H1 (cell line): ENCODE measurements around the gene MTRFR. TPM values are rescaled to one million over a fixed set of nuclear protein-coding genes. Genes with fewer than 3 reads are reported as not detected.

Experiments
- CTCF ChIA-PET: fragments of 300-600 bp; sonication (Branson Sonifier 250); formaldehyde crosslinking; loops from one replicate; lab custom pipeline; 2021; ENCODE audit not compliant: partially characterized antibody; lab: Charles Lee
- POLR2A ChIA-PET: fragments of 300-600 bp; sonication (Branson Sonifier 250); formaldehyde crosslinking; loops from one replicate; lab custom pipeline; 2021; ENCODE audit warnings: inconsistent platforms; ENCODE audit not compliant: partially characterized antibody; lab: Charles Lee
- DNase-seq, 2 experiments: peaks; one replicate each; pipeline versions ENCODE4 v3.0.0 to v3.0.0-alpha.2; 2010 to 2022; ENCODE audit warnings: low spot score in 2 of 2, low read depth in 1 of 2, mixed read lengths in 1 of 2
- FAIRE-seq: peaks from 2 replicates; lab custom pipeline; 2011; peaks lifted over from hg19 to GRCh38; lab: Jason Lieb, UNC
- H2AFZ ChIP-seq: 2 replicates; pipeline ENCODE4 v1.8.1; 2012; ENCODE audit warnings: low read length, inconsistent platforms
- H2AK5ac ChIP-seq: 2 replicates; pipeline ENCODE4 v1.6.1; 2013; ENCODE audit warnings: low read depth, low read length
- H2BK120ac ChIP-seq: replicated peaks from 2 replicates; pipeline ENCODE3; 2013; ENCODE audit warnings: low read depth, low read length, inconsistent platforms
- H2BK12ac ChIP-seq: 2 replicates; pipeline ENCODE4 v1.6.1; 2013; ENCODE audit warnings: low read depth, low read length
- H2BK15ac ChIP-seq: 2 replicates; pipeline ENCODE4 v1.6.1; 2013; ENCODE audit warnings: low read length
- H2BK20ac ChIP-seq: 2 replicates; pipeline ENCODE4 v1.6.1; 2013; ENCODE audit warnings: low read length
- H2BK5ac ChIP-seq: 2 replicates; pipeline ENCODE4 v1.6.1; 2013; ENCODE audit warnings: low read depth, low read length
- H3K14ac ChIP-seq: 2 replicates; pipeline ENCODE4 v1.6.1; 2013; ENCODE audit warnings: inconsistent platforms; ENCODE audit not compliant: insufficient read length
- H3K18ac ChIP-seq: 2 replicates; pipeline ENCODE4 v1.6.1; 2013; ENCODE audit warnings: low read length; ENCODE audit errors: extremely low read depth
- H3K23ac ChIP-seq: 2 replicates; pipeline ENCODE4 v1.6.1; 2013; ENCODE audit warnings: inconsistent platforms; ENCODE audit not compliant: insufficient read length
- H3K23me2 ChIP-seq: 2 replicates; pipeline ENCODE4 v1.6.1; 2013; ENCODE audit warnings: low read depth, low read length
- H3K27ac ChIP-seq: 2 replicates; pipeline ENCODE4 v1.6.1; 2011; ENCODE audit warnings: low read depth, low read length, inconsistent platforms
- H3K27me3 ChIP-seq, 4 experiments: replicated peaks in 1 of 4; 1 replicate in 1 of 4; 2 replicates in 3 of 4; pipeline versions ENCODE4 v1.6.1 to v1.8.1; 2011 to 2013; ENCODE audit warnings: low read length in 3 of 4, mild to moderate bottlenecking in 3 of 4, inconsistent platforms in 2 of 4, mixed read lengths in 2 of 4, moderate library complexity in 1 of 4; ENCODE audit not compliant: control insufficient read depth in 3 of 4, insufficient read depth in 3 of 4; ENCODE audit errors: extremely low read depth in 1 of 4
- H3K36me3 ChIP-seq, 4 experiments: 2 replicates each; pipeline versions ENCODE4 v1.6.1 to v1.8.1; 2011 to 2013; ENCODE audit warnings: mild to moderate bottlenecking in 4 of 4, low read length in 3 of 4, moderate library complexity in 2 of 4, control low read depth in 1 of 4, inconsistent platforms in 1 of 4; ENCODE audit not compliant: insufficient read depth in 4 of 4, control insufficient read depth in 2 of 4
- H3K4ac ChIP-seq: replicated peaks from 2 replicates; pipeline ENCODE3; 2013; ENCODE audit warnings: low read length, low read depth, mixed read lengths, inconsistent platforms; ENCODE audit not compliant: insufficient read length
- H3K4me1 ChIP-seq, 4 experiments: replicated peaks in 1 of 4; 1 replicate in 1 of 4; 2 replicates in 3 of 4; pipeline versions ENCODE4 v1.6.1 to v1.8.1; 2011 to 2013; ENCODE audit warnings: low read length in 3 of 4, inconsistent platforms in 2 of 4, mixed read lengths in 1 of 4; ENCODE audit not compliant: insufficient read depth in 4 of 4, control insufficient read depth in 3 of 4
- H3K4me2 ChIP-seq, 2 experiments: 2 replicates each; pipeline versions ENCODE4 v1.6.1 to v1.8.1; 2011 to 2013; ENCODE audit warnings: low read depth in 2 of 2, low read length in 2 of 2, control low read depth in 1 of 2, inconsistent platforms in 1 of 2, mild to moderate bottlenecking in 1 of 2; ENCODE audit not compliant: insufficient read depth in 1 of 2
- H3K4me3 ChIP-seq, 4 experiments: fragments of 200-600, 300-600 bp in 1 of 4; sonication (generic), shearing (Covaris generic), sonication (Bioruptor Twin) in 1 of 4; 2 replicates each; pipeline versions ENCODE4 v1.5.1 to v1.8.1; 2011 to 2016; ENCODE audit warnings: low read length in 4 of 4, low read depth in 3 of 4, control low read depth in 2 of 4, inconsistent platforms in 2 of 4, mild to moderate bottlenecking in 2 of 4, mixed read lengths in 1 of 4, moderate library complexity in 1 of 4; ENCODE audit not compliant: insufficient read depth in 2 of 4; ENCODE audit errors: extremely low read depth in 1 of 4
- H3K56ac ChIP-seq: replicated peaks from 2 replicates; pipeline ENCODE3; 2013; ENCODE audit warnings: low read depth, mild to moderate bottlenecking, mixed read lengths, low read length, inconsistent platforms; ENCODE audit not compliant: insufficient read length
- H3K79me1 ChIP-seq: 2 replicates; pipeline ENCODE4 v1.6.1; 2013; ENCODE audit warnings: low read depth, low read length, control low read depth
- H3K79me2 ChIP-seq, 2 experiments: 2 replicates each; pipeline versions ENCODE4 v1.6.1 to v1.8.1; 2012 to 2013; ENCODE audit warnings: low read length in 2 of 2, mild to moderate bottlenecking in 2 of 2, inconsistent platforms in 1 of 2; ENCODE audit not compliant: insufficient read depth in 2 of 2, control insufficient read depth in 1 of 2
- H3K9ac ChIP-seq, 4 experiments: replicated peaks in 1 of 4; 1 replicate in 1 of 4; 2 replicates in 3 of 4; pipeline versions ENCODE4 v1.6.1 to v1.8.1; 2011 to 2013; ENCODE audit warnings: low read depth in 3 of 4, low read length in 3 of 4, control low read depth in 2 of 4, mild to moderate bottlenecking in 2 of 4, moderate library complexity in 2 of 4, inconsistent platforms in 1 of 4; ENCODE audit errors: extremely low read depth in 1 of 4
- H3K9me3 ChIP-seq, 2 experiments: 2 replicates each; pipeline versions ENCODE4 v1.6.1 to v1.8.1; 2012 to 2013; ENCODE audit warnings: mild to moderate bottlenecking in 2 of 2, moderate library complexity in 2 of 2, control low read depth in 1 of 2, inconsistent platforms in 1 of 2, low read depth in 1 of 2, low read length in 1 of 2, mixed read lengths in 1 of 2; ENCODE audit not compliant: insufficient read depth in 2 of 2
- H4K20me1 ChIP-seq, 2 experiments: replicated peaks in 1 of 2; 2 replicates each; pipeline versions ENCODE3 to v1.8.1; 2011 to 2013; ENCODE audit warnings: inconsistent platforms in 2 of 2, low read length in 2 of 2, mild to moderate bottlenecking in 1 of 2; ENCODE audit not compliant: insufficient read depth in 2 of 2, control insufficient read depth in 1 of 2
- H4K5ac ChIP-seq: 2 replicates; pipeline ENCODE4 v1.6.1; 2013; ENCODE audit warnings: low read length, low read depth, mixed read lengths, inconsistent platforms; ENCODE audit not compliant: insufficient read length
- H4K8ac ChIP-seq: 2 replicates; pipeline ENCODE4 v1.8.0; 2013; ENCODE audit warnings: mild to moderate bottlenecking, moderate library complexity, low read length, inconsistent platforms; ENCODE audit not compliant: insufficient read depth; ENCODE audit errors: extremely low read depth
- H4K91ac ChIP-seq: replicated peaks from 2 replicates; pipeline ENCODE3; 2013; ENCODE audit warnings: low read length, mixed read lengths, inconsistent platforms; ENCODE audit not compliant: insufficient read length
- ATF2 ChIP-seq: IDR thresholded peaks from 2 replicates; pipeline ENCODE4 v1.6.1; 2012; ENCODE audit warnings: low read length, inconsistent platforms
- BACH1 ChIP-seq: IDR thresholded peaks from 2 replicates; pipeline ENCODE4 v1.6.1; 2012; ENCODE audit warnings: low read length, improper control_type of control experiment
- CTBP2 ChIP-seq: IDR thresholded peaks from 2 replicates; pipeline ENCODE4 v1.7.0; 2011; ENCODE audit warnings: borderline replicate concordance, mild to moderate bottlenecking, moderate library complexity, mixed read lengths, low read length; ENCODE audit not compliant: insufficient read depth, insufficient read length
- EP300 ChIP-seq, 2 experiments: IDR thresholded peaks; 1 replicate in 1 of 2; 2 replicates in 1 of 2; pipeline ENCODE4 v1.6.1; 2011 to 2012; ENCODE audit warnings: low read depth in 2 of 2, low read length in 2 of 2, mild to moderate bottlenecking in 2 of 2, borderline replicate concordance in 1 of 2, inconsistent platforms in 1 of 2, moderate library complexity in 1 of 2
- JUND ChIP-seq: IDR thresholded peaks from 2 replicates; pipeline ENCODE4 v1.6.1; 2011; ENCODE audit warnings: mild to moderate bottlenecking, improper control_type of control experiment, low read length
- MAFK ChIP-seq: IDR thresholded peaks from 2 replicates; pipeline ENCODE4 v1.6.1; 2012; ENCODE audit warnings: low read depth, mild to moderate bottlenecking, improper control_type of control experiment, low read length
- POU5F1 ChIP-seq: IDR thresholded peaks from 2 replicates; pipeline ENCODE4 v1.6.1; 2011; ENCODE audit warnings: low read depth, mild to moderate bottlenecking, low read length, moderate library complexity
- RFX5 ChIP-seq: IDR thresholded peaks from 2 replicates; pipeline ENCODE4 v1.6.1; 2011; ENCODE audit warnings: low read depth, low read length, improper control_type of control experiment, borderline replicate concordance
- RXRA ChIP-seq: IDR thresholded peaks from 2 replicates; pipeline ENCODE4 v1.6.1; 2011; ENCODE audit warnings: low read depth, mild to moderate bottlenecking, low read length, moderate library complexity; ENCODE audit not compliant: insufficient read depth
- TEAD4 ChIP-seq: IDR thresholded peaks from 2 replicates; pipeline ENCODE4 v1.6.1; 2012; ENCODE audit warnings: low read depth, low read length, inconsistent platforms, mixed read lengths
- WGBS, 2 experiments: shearing (Covaris generic) in 1 of 2; methylation state at CpG; one replicate each; pipeline versions ENCODE4 v1.1.6 to v1.1.7; 2013 to 2015; ENCODE audit warnings: low lambda C conversion rate in 2 of 2, mixed read lengths in 2 of 2, inconsistent platforms in 1 of 2, low coverage in 1 of 2, missing lambda C conversion rate in 1 of 2; ENCODE audit not compliant: insufficient replicate concordance in 2 of 2, insufficient coverage in 1 of 2, insufficient read length in 1 of 2; ENCODE audit errors: extremely low coverage in 1 of 2, missing lambda C conversion rate in 1 of 2; 5-methylcytosine and 5-hydroxymethylcytosine counted together
- polyA plus RNA-seq, 7 experiments: library from polyadenylated mRNA; depleted of rRNA in 3 of 7; stranded (reverse) in 5 of 7; unstranded in 2 of 7; fragments of >200 nt in 5 of 7; fragments of 200-250 nt in 2 of 7; gene quantifications; 1 replicate in 5 of 7; 2 replicates in 1 of 7; 4 replicates in 1 of 7; pipeline versions ENCODE4 v1.2.1 to v1.2.3, GENCODE V29; 2011 to 2013; ENCODE audit warnings: missing spikeins in 2 of 7, mixed read lengths in 2 of 7
- total RNA-seq: library from RNA; stranded (reverse); fragmentation: NEBNext Ultra II Directional; extraction: Animal tissue kit (Norgen Biotek cat#: 25700); gene quantifications from 2 replicates; pipeline ENCODE4 v1.2.1, GENCODE V29; 2021

The MTRFR gene
- total and polyA plus RNA-seq, 2 of the 8 experiments (the other 6 are each of a cell fraction or from before 2014, with no cell fraction given), result 9.2 to 12.9 TPM

DNA sequence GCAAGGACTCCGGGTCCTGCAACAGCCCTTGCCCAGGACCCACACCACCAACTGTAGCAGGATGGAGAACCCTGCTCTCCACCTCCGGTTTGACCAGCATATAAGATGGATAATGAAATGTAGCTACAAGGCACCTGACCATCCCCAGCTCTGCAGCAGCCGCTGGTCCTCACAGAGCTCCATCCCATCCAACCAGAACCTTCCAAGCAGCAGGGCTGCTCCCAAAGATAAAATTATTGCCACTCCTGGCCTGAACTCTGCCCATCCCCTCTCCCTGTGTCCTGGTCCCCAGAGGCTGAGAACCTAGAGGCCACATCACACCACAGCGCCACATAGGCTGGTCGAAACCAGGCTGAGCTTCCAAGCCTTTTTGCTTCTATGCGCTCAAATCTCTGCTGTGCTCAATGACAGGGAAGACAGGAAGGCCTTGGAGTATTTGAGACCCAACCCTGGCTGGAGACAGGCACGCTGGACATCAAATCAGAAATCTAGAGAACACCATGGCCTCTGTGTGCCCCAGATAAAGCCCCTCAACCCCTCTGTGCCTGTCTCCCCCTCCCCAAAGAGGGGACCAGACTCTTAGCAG lies 34.2 kb downstream of the MTRFR start:
- Histone ChIP-seq H3K27ac (peak overlapping the region; percentile 28; the same call in 1 of the 2 replicates), H3K56ac (no peak overlapping the region), H3K79me1 (peaks cover 9% of the 10 kb centered on the region), H2BK120ac (no peak overlapping the region), H2BK12ac (0 out of 2 replicates have a peak overlapping the region, but pooled peaks have one; percentile 9), H2BK15ac (no peak overlapping the region), H3K4me2 (no peak overlapping the region), H3K79me2 (peaks cover 0 to 60% of the 10 kb centered on the region in 2 experiments; a peak in 2 of 4 replicates), H2AK5ac (no peak overlapping the region), H2BK20ac (no peak overlapping the region), H3K4ac (no peak overlapping the region), H3K4me1 (peaks cover 0 to 15% (median 13%) of the 10 kb centered on the region in 4 experiments; a peak in 6 of 7 replicates), H4K20me1 (peaks cover 11 to 13% of the 10 kb centered on the region in 2 experiments), H3K36me3 (peaks cover 6 to 30% (median 22%) of the 10 kb centered on the region in 4 experiments; a peak in 7 of 8 replicates), H3K27me3 (no peaks in the 10 kb centered on the region), H3K9me3 (no peaks in the 10 kb centered on the region), H3K23me2 (peaks cover 9% of the 10 kb centered on the region), H3K18ac (no peak overlapping the region), H4K91ac (no peak overlapping the region), H4K5ac (no peak overlapping the region), H2BK5ac (peak overlapping the region; percentile 18; the same call in 1 of the 2 replicates), H3K9ac (no peak overlapping the region), H4K8ac (peak overlapping the region; percentile 69; the same call in 1 of the 2 replicates), H3K14ac (no peak overlapping the region), H2AFZ (no peak overlapping the region), H3K4me3 (no peak overlapping the region), H3K23ac (no peak overlapping the region)
- 94% methylated on average over 7 of the region's 7 CpGs; no CpG with 5 or more reads in 1 of the 2 experiments for WGBS, 2 experiments
- CTCF ChIA-PET, result interaction anchor here (0.6 to 1.4 kb wide), 5 partner anchors 14 to 98 kb away, joined by 3 to 8 read pairs (median 4); no protein-coding TSS in a partner anchor
- POLR2A ChIA-PET, result interaction anchor here (0.8 to 5.2 kb wide), 8 partner anchors 10 to 353 kb away, joined by 3 to 42 read pairs (median 4); partner anchors contain the start of genes DDX55, MPHOSPH9, MTRFR and SBNO1
- no peak for DNase-seq
- FAIRE-seq, result no peak
- TF ChIP-seq TEAD4 (no peak), ATF2 (no peak), RFX5 (no peak), POU5F1 (no peak), BACH1 (no peak), EP300 (IDR thresholded peaks at IDR 0.05; ENCODE audit: borderline replicate concordance in 1 of 2, low read depth in 2 of 2, low read length in 2 of 2) (no peak), MAFK (no peak), CTBP2 (no peak), JUND (no peak), RXRA (no peak)
